ENCODE data around the gene STK38L.

The STK38L gene

GRCh38 chr12:27243804-27244688, at the start of gene STK38L:
STK38L (plus strand) TSS chr12:27244286; CDS start chr12:27297721, 53,435 bp downstream.
- DNase-seq = peak; percentile 96

- no peak for DNase-seq
Observed at GRCh38 chr12:27194644-27195043, 49.4 kb upstream of the STK38L start.

GRCh38 chr12:27198036-27198435, 46.0 kb upstream of the STK38L start:
- no peak for DNase-seq

GRCh38 chr12:27199638-27200300, 44.3 kb upstream of the STK38L start:
- DNase-seq = no peak

- no peak for DNase-seq
Observed at GRCh38 chr12:27201169-27201568, 42.9 kb upstream of the STK38L start.

- no peak for DNase-seq
Observed at GRCh38 chr12:27206801-27207502, 37.1 kb upstream of the STK38L start.

- no peak for DNase-seq
Observed at GRCh38 chr12:27207615-27208413, 36.3 kb upstream of the STK38L start.

- no peak for DNase-seq
Observed at GRCh38 chr12:27208414-27208750, 35.7 kb upstream of the STK38L start.

- DNase-seq = no peak
Observed at GRCh38 chr12:27209257-27209910, 34.7 kb upstream of the STK38L start.

- no peak for DNase-seq
Observed at GRCh38 chr12:27210187-27210586, 33.9 kb upstream of the STK38L start.

GRCh38 chr12:27212861-27213260, 31.2 kb upstream of the STK38L start:
- DNase-seq = no peak

- no peak for DNase-seq
Observed at GRCh38 chr12:27213304-27213703, 30.8 kb upstream of the STK38L start.

GRCh38 chr12:27213830-27214787, 30.0 kb upstream of the STK38L start:
- no peak for DNase-seq

- DNase-seq = no peak
Observed at GRCh38 chr12:27217590-27217989, 26.5 kb upstream of the STK38L start.

- no peak for DNase-seq
Observed at GRCh38 chr12:27219693-27220054, 24.4 kb upstream of the STK38L start.

- DNase-seq = no peak
Observed at GRCh38 chr12:27220055-27220987, 23.8 kb upstream of the STK38L start.

- no peak for DNase-seq
Observed at GRCh38 chr12:27220988-27221345, 23.1 kb upstream of the STK38L start.

- no peak for DNase-seq
Observed at GRCh38 chr12:27221625-27222387, 22.3 kb upstream of the STK38L start.

GRCh38 chr12:27226407-27226929, 17.6 kb upstream of the STK38L start:
- no peak for DNase-seq

All from CD4-positive, alpha-beta T cell treated with Interleukin-17A for 4 hours (primary cell).